Nephron progenitor cell (in vitro differentiated cells): ENCODE measurements around the gene ESYT1.

ENCODE experiments used
- DNase-seq: peaks from one replicate; pipeline ENCODE4 v3.0.0; 2021
- H3K27ac Mint-ChIP-seq: 2 replicates; pipeline ENCODE4 v1.8.0; 2021; ENCODE audit warnings: mild to moderate bottlenecking, moderate library complexity, mixed read lengths
- H3K27me3 Mint-ChIP-seq: 2 replicates; pipeline ENCODE4 v1.8.0; 2021; ENCODE audit warnings: mild to moderate bottlenecking, low read depth, mixed read lengths; ENCODE audit not compliant: poor library complexity
- H3K36me3 Mint-ChIP-seq: 2 replicates; pipeline ENCODE4 v1.8.0; 2021; ENCODE audit warnings: low read depth, mixed read lengths
- H3K4me1 Mint-ChIP-seq: 2 replicates; pipeline ENCODE4 v1.8.0; 2021; ENCODE audit warnings: mixed read lengths
- H3K4me3 Mint-ChIP-seq: 2 replicates; pipeline ENCODE4 v1.8.0; 2021; ENCODE audit warnings: mild to moderate bottlenecking, moderate library complexity, mixed read lengths
- H3K9me3 Mint-ChIP-seq: 2 replicates; pipeline ENCODE4 v1.8.0; 2021; ENCODE audit warnings: mild to moderate bottlenecking, moderate library complexity, mixed read lengths
- TF ChIP-seq, protein P1 (sequence below): fragments of 200-600 bp; sonication (generic); IDR thresholded peaks from 2 replicates; pipeline ENCODE4 v1.5.0; 2021; ENCODE audit warnings: antibody characterized with exemption

The ESYT1 gene

DNA sequence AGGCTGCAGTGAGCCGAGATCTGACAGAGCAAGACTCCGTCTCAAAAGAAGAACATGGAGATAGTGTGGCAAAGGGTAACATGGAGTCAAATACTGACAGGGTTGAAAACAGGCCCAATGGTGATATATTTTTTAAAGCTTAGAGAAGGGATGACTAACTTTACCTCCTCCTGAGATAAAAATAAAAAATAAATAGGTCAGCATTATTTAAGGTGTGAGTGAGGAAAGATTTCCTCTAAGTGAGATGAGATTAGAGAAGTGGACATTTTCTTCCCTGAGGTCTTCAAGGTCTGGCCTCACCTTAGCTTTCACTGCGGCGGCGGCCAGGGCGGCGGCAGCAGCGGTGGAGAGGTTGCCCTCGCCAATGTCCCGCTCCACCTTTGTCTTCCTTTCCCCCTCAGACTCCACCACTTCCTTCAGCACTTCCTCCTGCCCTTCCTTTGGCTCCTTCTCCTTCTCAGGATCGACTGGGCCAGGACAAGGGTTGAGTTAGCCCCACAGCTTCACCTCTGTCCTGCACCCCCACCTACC lies 41.2 kb downstream of the ESYT1 start:
- peak overlapping the region; percentile 89 for H3K27ac Mint-ChIP-seq
- no peak overlapping the region for H3K4me3 Mint-ChIP-seq
- TF ChIP-seq, protein P1, sequence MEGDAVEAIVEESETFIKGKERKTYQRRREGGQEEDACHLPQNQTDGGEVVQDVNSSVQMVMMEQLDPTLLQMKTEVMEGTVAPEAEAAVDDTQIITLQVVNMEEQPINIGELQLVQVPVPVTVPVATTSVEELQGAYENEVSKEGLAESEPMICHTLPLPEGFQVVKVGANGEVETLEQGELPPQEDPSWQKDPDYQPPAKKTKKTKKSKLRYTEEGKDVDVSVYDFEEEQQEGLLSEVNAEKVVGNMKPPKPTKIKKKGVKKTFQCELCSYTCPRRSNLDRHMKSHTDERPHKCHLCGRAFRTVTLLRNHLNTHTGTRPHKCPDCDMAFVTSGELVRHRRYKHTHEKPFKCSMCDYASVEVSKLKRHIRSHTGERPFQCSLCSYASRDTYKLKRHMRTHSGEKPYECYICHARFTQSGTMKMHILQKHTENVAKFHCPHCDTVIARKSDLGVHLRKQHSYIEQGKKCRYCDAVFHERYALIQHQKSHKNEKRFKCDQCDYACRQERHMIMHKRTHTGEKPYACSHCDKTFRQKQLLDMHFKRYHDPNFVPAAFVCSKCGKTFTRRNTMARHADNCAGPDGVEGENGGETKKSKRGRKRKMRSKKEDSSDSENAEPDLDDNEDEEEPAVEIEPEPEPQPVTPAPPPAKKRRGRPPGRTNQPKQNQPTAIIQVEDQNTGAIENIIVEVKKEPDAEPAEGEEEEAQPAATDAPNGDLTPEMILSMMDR = no peak
- no peaks in the 10 kb centered on the region for H3K9me3 Mint-ChIP-seq
- DNase-seq = no peak
- H3K36me3 Mint-ChIP-seq = peaks cover 76% of the 10 kb centered on the region
- peaks cover 9% of the 10 kb centered on the region for H3K27me3 Mint-ChIP-seq
- no peaks in the 10 kb centered on the region for H3K4me1 Mint-ChIP-seq

DNA sequence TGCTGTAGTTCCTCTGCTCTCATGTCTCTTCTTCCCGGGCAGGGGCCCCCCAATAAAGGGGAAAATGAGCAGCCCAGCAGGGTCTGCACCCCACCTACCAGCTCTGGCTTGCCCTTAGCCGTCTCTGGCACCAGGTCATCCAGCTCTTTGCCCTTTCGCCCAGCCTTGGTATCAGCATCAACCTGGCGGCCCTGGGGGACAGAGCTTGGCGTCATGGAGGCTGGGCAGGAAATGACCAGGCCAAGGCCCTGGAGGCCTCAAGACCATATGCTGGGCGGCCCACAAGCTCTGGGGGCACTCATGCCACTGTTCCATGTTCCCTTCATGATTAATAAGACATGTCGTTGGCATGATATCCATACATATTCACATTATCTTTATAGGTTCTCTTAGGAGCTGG lies 44.8 kb downstream of the ESYT1 start:
- Mint-ChIP-seq H3K4me1 (no peaks in the 10 kb centered on the region), H3K27me3 (peaks cover 6% of the 10 kb centered on the region), H3K9me3 (no peaks in the 10 kb centered on the region), H3K27ac (no peak overlapping the region), H3K36me3 (peaks cover 85% of the 10 kb centered on the region), H3K4me3 (no peak overlapping the region)
- DNase-seq = no peak
- TF ChIP-seq, protein P1 = no peak

- no peak for DNase-seq
- Mint-ChIP-seq H3K27me3 (peaks cover 3% of the 10 kb centered on the region), H3K4me1 (no peaks in the 10 kb centered on the region), H3K36me3 (peaks cover 89% of the 10 kb centered on the region), H3K4me3 (no peak overlapping the region), H3K9me3 (no peaks in the 10 kb centered on the region), H3K27ac (no peak overlapping the region)
- TF ChIP-seq, protein P1 = no peak
These were observed 50.3 kb downstream of the ESYT1 start for GRCh38 chr12:56178347-56178746.

- Mint-ChIP-seq H3K27me3 (peaks cover 4% of the 10 kb centered on the region), H3K36me3 (peaks cover 40% of the 10 kb centered on the region), H3K4me1 (peaks cover 31% of the 10 kb centered on the region), H3K27ac (no peak overlapping the region), H3K4me3 (peak overlapping the region; percentile 92), H3K9me3 (no peaks in the 10 kb centered on the region)
- DNase-seq = no peak
- TF ChIP-seq, protein P1 = no peak
These were observed 58.9 kb downstream of the ESYT1 start for GRCh38 chr12:56186957-56187356.

DNA sequence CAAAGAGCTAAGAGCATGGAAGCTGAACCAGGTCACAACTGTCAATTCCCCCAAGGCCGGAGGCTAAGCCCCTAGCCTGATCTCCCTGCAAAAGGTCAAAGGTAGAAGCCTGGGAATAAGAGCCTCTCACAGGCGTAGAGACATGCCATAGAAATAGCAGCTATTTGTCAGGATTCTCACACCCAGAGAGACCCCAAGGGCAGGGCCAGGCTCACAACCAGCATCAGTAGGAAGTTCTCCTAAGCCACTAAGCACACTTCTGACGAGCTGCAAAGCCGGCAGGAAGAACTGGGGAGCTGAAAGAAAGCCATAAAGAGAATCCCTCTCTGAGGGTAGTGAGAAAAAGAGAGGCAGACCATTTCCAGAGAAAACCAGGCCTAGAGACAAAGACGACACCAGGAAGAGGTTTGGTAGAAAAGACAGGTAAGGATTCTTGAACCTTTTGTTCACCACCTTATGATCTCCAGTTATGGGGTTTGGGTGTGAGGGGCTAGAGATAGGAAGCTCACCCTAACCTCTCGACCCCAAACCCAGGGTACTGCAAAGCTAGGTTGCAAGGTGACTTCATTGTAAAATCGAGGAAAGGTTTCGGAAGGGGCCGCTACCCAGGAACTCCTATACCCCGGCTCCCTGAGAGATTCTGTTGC lies 60.2 kb downstream of the ESYT1 start:
- peaks cover 4% of the 10 kb centered on the region for H3K27me3 Mint-ChIP-seq
- peaks cover 29% of the 10 kb centered on the region for H3K36me3 Mint-ChIP-seq
- H3K4me3 Mint-ChIP-seq = peak overlapping the region; percentile 92
- H3K9me3 Mint-ChIP-seq = no peaks in the 10 kb centered on the region
- peak overlapping the region; percentile 95 for H3K27ac Mint-ChIP-seq
- peak; percentile 13 for DNase-seq
- TF ChIP-seq, protein P1 = no peak
- peaks cover 31% of the 10 kb centered on the region for H3K4me1 Mint-ChIP-seq

- peaks cover 27% of the 10 kb centered on the region for H3K36me3 Mint-ChIP-seq
- H3K9me3 Mint-ChIP-seq = no peaks in the 10 kb centered on the region
- H3K27ac Mint-ChIP-seq = peak overlapping the region; percentile 95
- peak overlapping the region; percentile 92 for H3K4me3 Mint-ChIP-seq
- peaks cover 4% of the 10 kb centered on the region for H3K27me3 Mint-ChIP-seq
- H3K4me1 Mint-ChIP-seq = peaks cover 31% of the 10 kb centered on the region
- DNase-seq = no peak
- TF ChIP-seq, protein P1 = no peak
These were observed 60.7 kb downstream of the ESYT1 start for GRCh38 chr12:56188778-56189098.
